ENCODE measurements around the gene RNF40.
A peak's percentile ranks its signal among the peaks of the same experiment; 100 is the strongest.

GRCh38 chr16:30786115-30786935 lies 24.2 kb downstream of the RNF40 start:
- TF ChIP-seq MAX (IDR thresholded peaks at IDR 0.05), result peak; percentile 53
- no peak for TF ChIP-seq REST (IDR thresholded peaks at IDR 0.05; ENCODE audit: low read depth)
- TF ChIP-seq CREB1 (IDR thresholded peaks at IDR 0.05; ENCODE audit: low read depth), result no peak
- TF ChIP-seq NFIC (IDR thresholded peaks at IDR 0.05), result no peak
- no peak for TF ChIP-seq YY1 (IDR thresholded peaks at IDR 0.05; ENCODE audit: low read depth)
- TF ChIP-seq RAD21 (IDR thresholded peaks at IDR 0.05; ENCODE audit: low read depth), result no peak
- TF ChIP-seq TEAD4 (IDR thresholded peaks at IDR 0.05), result no peak
- no peak for TF ChIP-seq TAF1 (IDR thresholded peaks at IDR 0.05; ENCODE audit: low read depth)
- no peak for TF ChIP-seq FOXM1 (IDR thresholded peaks at IDR 0.05; ENCODE audit: borderline replicate concordance, low read depth)
- no peak for TF ChIP-seq EP300 (IDR thresholded peaks at IDR 0.05; ENCODE audit: borderline replicate concordance)
- TF ChIP-seq USF1 (IDR thresholded peaks at IDR 0.05), result no peak
